HG03575 (cell line): Measurements from ENCODE around the gene ZNF608.

Experiments used
- ATAC-seq: cut with Tn5 transposase; IDR thresholded peaks from one replicate; pipeline ENCODE4 v1.9.1; 2021; ENCODE audit not compliant: unreplicated experiment, insufficient number of reproducible peaks, low FRiP score; ENCODE audit errors: extremely low read depth

The ZNF608 gene, protein sequence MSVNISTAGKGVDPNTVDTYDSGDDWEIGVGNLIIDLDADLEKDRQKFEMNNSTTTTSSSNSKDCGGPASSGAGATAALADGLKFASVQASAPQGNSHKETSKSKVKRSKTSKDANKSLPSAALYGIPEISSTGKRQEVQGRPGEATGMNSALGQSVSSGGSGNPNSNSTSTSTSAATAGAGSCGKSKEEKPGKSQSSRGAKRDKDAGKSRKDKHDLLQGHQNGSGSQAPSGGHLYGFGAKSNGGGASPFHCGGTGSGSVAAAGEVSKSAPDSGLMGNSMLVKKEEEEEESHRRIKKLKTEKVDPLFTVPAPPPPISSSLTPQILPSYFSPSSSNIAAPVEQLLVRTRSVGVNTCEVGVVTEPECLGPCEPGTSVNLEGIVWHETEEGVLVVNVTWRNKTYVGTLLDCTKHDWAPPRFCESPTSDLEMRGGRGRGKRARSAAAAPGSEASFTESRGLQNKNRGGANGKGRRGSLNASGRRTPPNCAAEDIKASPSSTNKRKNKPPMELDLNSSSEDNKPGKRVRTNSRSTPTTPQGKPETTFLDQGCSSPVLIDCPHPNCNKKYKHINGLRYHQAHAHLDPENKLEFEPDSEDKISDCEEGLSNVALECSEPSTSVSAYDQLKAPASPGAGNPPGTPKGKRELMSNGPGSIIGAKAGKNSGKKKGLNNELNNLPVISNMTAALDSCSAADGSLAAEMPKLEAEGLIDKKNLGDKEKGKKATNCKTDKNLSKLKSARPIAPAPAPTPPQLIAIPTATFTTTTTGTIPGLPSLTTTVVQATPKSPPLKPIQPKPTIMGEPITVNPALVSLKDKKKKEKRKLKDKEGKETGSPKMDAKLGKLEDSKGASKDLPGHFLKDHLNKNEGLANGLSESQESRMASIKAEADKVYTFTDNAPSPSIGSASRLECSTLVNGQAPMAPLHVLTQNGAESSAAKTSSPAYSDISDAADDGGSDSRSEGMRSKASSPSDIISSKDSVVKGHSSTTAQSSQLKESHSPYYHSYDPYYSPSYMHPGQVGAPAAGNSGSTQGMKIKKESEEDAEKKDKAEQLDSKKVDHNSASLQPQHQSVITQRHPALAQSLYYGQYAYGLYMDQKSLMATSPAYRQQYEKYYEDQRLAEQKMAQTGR (N-terminal part only)

DNA sequence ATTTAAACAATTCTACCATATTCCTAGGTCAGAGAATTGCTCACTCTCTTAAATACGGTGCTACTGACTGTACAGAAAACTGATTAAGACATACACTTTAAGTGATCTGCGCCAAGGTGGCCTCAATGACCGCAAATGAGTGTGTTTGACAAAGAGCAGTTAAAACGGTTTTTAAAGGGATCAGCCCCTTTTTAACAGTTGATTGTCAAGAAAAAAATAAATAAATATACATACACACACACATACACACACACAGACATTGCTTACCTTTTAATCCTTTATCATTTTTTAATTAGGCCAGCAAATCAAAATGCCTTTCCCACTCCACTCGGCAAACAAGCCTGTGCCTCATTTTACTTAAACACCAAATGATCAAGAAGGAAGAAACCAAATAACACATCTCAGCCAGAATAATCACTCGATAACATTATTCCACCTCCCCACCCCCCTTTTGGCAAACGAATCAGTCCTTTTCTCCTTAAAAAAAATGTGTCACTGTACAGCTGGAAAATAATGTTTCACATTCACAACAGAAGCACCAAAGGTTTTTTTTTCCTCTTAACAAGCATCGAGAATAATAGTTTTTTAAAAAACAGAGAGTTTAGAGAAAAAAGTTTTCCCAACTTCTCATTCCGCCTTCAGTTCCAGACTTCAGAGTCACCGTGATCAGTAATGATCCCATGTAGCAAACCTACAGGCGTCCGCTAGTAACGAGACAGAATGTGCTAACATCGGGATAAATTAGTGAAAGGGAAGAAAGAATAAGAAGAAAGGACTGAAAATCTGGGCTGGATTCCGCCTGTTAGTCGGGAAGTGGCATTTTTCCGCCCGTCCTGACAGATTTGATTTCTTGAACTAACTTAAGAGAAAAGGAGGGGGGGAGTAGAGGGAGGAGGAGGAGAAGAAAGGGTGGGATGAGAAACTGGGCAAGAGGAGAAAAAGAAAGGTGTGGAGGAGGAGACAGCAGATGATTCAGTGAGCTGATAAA lies at the start of gene ZNF608:
ZNF608 (minus strand) TSS at position 712 of the 988 bp plus-strand sequence. CDS start 1,650 bp downstream, outside the sequence.
- no peak for ATAC-seq

DNA sequence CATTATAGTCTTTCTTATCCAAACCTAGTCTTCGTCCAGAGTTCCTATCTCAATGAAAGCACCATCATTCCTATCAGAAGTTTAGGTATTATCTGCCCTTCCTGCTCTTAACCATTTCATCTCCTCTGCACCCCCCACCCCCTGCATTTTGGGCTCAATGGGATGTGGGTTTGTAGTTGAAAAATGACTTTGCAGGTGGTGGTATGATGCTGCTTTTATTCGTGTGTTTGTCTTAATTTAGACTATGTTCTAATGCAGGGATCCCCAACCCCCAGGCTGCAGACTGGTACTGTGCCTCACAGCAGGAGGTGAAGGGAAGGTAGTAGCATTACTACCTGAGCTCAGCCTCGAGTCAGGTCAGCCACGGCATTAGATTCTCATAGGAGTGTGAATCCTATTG lies 49.4 kb upstream of the ZNF608 start:
- no peak for ATAC-seq

DNA sequence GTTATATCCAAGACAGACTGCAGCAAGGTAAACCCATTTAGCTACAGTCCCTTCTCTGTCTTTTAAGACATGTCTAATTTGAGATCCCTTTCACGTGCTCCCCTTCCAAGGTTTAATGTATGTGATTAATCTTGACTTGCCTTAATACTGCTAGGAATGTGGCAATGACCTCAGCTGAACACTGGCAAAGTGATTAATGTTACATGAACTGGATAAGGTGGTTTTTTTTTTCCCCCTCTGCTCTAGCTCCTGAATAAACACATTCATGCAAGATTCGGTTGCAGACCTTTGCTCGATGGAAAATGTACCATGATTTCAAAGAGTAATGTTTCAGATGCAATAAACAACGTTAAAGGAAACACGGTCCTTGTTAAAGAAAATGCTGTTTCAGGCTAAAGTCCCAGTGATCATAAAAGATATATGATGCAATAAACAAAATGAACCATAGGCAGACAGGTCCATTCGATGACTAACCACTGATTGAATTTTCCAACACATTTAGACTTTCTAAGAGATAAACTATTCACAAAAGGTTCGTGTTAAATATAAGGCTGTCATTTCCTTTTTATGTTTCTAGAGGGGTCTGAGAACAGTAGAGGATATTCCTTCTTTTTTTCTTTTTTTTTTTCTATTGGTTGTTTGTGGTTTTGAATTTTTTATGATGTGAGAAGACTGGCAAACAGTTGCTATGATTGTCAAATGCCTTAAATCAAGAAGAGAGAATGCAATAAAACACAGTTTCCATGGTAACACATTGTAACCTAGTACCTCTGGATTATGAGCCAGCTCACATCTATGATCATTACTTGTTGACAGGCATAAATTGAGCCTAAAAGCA lies 44.7 kb upstream of the ZNF608 start:
- ATAC-seq, result no peak

DNA sequence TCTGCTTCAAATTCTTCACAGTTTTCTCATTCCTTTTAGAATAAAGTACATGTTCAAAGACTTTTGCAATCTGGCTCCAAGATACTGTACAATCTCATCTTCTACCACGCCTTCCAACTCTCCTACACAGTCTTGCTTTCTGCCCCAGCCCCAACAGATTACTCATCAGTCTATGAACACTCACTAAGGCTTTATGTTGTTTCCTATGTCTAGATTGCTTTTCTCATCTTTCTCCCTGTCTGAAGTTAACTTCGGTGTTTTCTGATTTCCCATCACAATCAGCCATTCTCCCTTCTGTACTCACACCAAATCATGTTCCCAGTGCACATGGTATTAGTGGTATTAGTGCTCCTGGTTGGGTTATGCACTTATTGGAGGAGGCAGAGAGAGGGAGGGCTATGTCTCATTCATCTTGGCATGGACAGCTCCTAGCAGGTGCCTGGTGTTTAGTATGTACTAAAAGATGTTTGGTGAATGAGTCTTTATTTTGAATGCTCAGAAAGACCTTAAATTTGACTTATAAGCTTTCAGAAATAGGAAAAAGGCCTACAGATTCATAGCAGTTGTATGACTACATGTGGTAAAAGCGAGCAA lies 44.0 kb upstream of the ZNF608 start:
- no peak for ATAC-seq

DNA sequence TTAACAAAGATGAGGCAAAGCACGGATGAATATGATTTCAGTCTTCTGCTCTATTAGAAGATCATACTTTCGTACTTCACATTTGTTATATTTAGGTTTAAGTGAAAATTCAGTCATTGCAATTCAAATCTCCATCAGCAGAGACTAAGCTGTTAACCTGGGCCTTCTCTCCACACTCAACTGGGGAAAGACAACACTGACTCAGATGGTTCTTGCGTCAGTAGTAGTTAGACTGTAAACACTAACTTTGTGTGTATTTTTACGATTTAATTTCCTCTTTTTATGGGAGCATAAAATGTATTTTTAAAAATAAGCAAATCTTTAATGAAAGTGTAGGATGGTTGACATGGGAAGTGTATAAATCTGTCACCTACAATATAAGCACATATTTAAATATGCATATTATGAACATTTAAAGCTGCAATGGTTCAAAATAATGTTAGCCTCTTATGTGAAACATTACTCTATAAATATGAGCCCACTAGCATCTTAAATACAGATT lies 42.7 kb upstream of the ZNF608 start:
- no peak for ATAC-seq

DNA sequence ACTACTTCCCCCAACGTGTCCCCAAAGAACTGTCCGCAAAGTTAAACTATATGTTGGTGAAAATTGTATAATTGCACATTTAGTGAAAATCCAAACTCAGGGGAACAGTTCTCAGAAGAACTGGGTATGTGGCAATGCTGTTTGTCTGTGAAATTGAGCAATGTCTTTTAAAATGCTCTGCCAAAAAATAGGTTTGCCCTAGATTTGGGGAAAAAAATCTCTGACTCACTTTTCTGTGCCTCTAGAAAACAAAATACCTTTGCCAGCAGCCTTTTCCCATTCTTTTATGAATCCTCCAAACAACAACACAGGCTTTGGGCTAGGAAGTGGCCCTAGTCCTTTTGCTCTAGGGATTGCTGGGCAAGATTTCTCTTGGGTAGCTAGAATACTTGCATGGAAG lies 37.4 kb upstream of the ZNF608 start:
- no peak for ATAC-seq

DNA sequence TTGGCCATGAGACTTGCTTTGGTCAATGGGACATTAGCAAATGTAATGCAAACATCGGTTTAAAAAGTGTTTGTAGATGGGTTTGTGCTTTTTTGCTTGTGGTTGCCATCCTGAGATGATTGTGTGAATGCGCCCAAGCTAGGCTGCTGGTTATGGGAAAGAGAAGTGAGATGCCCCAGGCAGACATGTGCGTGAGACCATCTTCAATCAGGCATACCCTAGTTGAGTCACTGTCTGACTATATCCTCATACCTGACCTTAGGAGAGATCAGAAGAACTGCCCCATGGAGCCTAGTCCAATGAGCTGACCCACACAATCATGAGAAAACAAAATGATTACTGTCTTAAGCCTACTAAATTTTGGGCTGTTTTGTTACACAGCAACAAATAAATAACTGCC lies 36.8 kb upstream of the ZNF608 start:
- no peak for ATAC-seq

DNA sequence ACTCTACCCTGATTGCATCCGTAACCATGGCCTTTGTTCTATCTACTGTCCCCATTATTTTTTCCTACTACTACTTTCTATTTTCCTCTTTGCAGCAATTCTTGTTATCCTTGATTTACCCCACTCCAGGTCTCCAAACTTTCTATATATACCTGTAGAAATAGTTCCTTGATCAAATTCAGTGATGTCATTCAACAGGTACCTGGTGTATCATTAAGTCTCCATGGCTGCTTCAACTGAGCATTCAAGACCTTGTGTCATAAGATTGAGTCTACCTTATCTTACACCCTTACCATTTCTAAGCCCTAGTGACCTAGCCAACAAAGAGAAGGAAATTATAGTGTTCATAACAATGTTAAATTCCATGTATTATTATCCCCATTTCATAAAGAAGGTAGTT lies 35.8 kb upstream of the ZNF608 start:
- ATAC-seq, result no peak

DNA sequence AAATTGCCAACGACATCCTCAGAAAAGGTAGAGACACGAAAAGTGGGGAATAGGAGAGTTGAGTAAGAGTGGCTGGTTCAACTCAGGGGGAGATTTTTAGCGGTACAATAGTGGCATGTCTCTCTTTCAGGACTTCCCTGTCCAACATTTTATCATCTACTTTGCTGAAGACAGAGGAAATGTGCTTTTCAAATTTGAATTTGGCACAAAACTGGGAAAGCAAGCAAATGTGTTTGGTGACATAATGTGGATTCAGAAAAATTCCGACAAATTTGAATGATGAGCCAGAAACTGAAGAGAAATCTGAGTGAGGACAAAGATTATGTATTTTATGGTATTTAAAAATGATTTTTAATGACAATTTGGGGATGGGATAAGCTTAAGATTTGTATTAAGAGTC lies 33.6 kb upstream of the ZNF608 start:
- no peak for ATAC-seq

DNA sequence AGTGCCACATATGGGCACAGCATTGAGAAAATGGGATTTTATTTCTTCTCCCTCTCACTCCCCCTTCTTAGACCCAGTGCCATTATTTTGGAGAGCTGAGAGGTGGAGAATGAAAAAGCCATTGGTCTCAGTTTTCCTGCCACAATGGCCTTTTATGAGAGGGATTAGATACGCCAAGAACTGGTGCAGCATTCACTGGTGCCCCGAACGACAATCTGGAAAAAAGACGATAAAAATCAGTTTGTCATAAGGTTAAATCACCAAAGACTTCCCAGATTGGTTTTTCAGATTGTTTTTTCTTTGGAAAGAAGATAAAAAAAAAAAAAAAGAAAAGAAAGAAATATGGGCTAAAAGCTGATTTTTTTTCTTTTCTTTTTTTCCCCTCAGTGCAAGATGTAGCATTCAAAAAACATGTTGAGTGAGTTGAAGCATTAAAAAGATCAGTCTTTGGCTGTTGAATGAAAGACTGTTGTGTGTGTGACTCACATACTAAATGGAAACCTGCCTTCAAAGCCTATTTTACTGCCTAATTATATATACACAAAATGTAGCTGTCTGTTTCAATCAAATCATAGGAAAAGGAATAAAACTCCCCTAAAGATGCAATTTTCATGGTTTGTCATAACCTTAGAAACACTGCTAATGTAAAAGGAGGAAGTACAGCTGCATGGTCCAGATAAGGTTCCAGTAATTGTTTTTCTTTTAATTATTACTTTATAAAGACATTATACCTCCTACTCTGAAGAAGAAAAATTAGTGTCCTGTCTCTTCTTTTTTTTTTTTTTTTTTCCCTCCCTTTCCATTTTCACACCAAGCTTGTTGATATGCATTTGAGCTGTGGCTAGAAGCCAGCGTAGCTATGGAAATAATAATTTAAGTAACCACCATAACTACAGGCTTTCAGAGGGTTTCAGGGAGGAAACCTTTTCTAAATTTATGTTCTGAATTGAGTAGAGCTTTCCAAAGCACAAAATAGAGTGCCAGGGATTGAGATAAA lies 27.2 kb upstream of the ZNF608 start:
- no peak for ATAC-seq

DNA sequence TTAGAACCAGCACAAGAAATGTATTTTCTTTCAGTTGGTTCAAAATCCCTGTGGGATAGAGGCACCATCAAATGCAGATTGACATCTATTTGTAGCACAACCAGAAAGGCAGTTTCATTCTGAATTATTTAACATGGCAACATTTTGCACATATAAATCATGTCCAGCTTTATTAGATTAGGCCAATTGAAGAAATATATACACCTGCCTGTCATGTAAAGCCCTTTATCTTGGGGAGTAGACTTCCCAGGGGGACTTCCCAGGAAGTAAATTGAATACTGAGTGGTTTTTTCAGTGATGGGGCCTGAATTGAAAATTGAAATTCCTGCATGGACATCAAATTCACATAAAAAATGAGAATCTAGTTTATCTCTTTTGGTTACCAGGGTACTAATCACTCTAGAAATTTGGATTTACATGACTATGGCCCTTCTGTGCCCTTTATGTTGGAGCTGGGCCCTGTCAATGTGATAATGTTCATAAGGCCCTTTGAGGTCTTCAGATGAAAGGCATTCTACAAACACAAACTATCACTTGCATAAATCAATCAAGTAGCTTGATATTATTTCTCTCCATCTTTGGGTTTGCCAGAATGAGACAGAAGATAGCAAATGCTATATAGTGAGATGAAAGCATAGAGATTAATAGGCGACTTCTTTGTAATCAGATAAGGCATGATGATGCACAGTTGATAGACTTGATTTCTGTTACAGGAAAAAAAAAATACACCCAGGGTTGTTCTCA lies 26.2 kb upstream of the ZNF608 start:
- ATAC-seq, result no peak

DNA sequence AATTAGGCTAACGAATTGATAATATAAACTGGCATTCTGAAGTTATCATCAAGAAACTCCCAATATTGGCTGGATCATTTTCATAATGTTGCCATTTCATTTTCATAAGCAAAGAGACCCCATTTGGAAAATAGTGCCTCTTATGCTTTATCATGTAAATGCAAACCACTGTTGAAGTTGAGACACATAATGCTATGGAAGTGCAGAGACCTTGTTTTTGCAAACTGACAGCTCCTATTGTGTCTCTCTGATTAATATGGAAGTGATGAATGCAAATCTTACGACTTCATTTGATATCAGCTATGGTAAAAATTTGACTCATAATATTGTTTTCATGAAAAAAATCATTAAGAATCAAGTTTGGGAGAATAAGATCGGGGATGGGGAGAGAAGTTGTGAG lies 25.3 kb upstream of the ZNF608 start:
- ATAC-seq, result no peak

DNA sequence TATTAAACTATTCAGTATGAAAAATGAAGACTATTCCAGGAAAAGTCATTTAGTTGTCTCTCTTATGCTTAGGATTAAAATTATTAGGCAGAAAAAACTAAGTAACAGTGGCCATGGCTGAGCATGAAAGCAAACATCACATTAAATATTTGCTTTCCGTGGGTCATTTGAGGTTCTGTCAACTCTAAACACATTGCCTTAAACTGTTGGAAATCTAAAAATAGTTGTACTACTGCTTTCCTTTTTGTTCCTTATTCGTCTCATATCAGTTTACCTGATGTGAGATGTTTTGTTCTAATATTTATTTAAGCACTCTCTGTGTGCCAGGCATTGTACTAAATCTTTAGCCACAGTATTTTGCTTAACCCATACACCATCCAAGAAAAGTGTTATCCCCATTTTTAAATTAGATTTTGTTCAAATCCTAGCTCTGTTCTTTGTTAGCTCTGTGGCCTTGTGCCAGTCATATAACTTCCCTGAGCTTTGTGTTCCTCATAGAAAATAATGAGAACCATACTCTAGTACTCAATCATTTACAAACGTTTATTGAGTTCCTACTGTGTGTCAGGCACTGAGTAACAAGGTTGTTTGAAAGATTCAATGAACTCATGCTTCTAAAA lies 18.7 kb upstream of the ZNF608 start:
- ATAC-seq, result no peak

DNA sequence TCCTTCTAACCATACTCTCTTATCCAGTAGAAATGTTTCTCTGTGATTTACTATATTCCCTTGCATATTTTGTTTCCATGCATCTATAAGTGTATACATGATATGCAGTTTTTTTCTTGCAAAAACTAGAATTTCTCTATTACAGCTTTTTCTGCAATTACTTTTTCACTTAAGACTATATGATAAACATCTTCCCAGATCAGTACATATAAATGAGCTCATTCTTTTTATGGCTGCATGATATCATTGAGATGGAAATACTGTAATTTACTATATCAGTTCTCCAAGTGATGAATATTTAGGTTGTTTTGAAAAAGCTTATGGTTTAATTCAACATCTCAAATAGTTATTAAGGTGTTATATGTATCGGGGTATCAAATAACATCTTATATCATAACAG lies 18.1 kb upstream of the ZNF608 start:
- no peak for ATAC-seq

DNA sequence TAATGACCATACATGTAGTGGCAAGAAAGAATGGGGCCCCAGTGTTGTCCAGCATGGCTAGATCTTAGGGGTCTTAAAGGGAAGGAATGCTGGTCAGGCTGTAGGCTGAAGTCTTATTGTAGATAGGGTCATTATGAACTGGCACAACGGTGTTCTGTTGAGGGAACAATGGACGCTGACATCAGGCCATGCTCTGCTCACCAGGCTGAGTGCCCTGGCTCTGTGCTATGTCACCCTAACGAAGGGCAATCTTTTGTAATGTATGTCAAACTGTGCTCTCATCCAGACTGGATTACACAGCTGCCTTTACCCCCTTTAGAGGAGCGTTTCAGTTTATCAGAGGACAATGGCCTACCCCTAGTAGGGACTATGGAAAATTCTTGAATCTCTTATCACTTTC lies 14.6 kb upstream of the ZNF608 start:
- ATAC-seq, result no peak
